HG03442 (cell line): Measurements from ENCODE around the gene OPN5.

Experiments
- ATAC-seq: cut with Tn5 transposase; IDR thresholded peaks from one replicate; pipeline ENCODE4 v1.9.1; 2021; ENCODE audit warnings: mild to moderate bottlenecking, moderate library complexity; ENCODE audit not compliant: unreplicated experiment

OPN5 gene

DNA sequence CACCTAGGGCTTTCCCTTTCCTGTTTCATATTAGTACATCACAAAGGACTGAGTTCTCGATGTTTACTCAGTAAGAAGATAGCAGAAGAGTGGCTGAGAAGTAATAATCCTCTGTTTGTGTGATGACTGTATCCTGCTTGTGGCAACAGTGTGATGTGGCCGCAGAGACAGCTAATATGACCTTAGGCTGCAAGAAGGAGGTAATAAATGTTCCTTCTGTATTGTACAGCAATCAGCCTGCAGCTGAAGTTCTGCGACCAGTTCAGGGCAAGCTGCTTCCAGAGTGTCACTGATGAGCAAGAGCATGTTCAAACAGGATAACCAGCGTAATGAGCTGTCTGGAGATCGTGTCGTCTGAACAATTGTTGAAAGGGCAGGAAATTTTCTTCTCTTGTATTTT lies 70.9 kb downstream of the OPN5 start:
- no peak for ATAC-seq

DNA sequence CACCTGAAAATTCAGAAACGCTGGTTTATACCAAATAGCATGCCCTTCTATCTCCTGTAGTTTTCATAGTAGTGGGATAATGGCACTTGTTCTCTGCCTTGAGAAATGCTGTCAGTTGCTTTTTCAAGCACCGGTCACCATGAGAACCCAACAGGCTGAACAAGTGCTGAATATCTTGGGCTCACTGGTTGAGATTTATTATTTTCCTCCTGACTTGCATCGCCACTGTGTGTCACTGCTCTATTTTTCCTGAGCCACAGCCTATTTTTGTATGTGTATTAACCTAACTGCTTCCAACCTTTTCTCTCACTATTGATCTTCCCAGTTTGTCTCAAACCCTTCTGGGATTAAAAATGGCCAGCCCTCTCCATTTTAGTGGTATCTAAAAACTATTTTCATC lies 71.9 kb downstream of the OPN5 start:
- no peak for ATAC-seq

DNA sequence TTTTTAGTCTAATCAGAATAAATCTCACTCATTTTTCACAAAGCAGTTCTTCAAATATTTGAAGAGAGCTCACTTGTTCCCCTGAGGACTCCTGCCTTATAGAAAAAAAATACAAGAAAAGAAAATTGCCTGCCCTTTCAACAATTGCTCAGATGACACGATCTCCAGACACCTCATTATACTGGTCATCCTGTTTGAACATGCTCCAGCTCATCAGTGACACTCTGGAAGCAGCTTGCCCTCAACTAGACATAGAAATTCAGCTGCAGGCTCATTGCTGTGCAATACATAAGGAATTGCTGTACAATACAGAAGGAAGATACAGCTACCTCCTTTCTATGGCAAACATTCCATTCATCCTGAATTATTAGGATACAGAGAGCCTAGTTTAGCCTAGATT lies 73.1 kb downstream of the OPN5 start:
- no peak for ATAC-seq

DNA sequence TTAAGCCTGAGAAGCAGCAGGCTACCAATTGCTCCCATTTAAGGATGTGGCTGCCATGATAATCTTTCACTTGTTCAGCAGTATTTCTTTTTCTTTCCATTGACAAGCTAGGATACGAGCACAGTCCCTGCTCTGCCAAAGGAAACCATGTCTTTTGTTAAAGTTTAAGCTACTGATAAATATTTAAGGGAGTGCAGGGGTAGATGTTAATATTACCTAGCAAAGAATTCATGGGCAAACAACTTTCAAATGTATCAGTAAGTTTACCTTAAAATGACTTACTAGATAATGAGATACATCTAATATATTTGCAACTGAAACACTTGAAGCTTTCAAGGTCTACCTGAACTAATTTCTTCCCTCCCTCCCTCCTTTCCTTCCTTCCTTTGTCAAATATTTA lies 77.3 kb downstream of the OPN5 start:
- ATAC-seq: no peak

DNA sequence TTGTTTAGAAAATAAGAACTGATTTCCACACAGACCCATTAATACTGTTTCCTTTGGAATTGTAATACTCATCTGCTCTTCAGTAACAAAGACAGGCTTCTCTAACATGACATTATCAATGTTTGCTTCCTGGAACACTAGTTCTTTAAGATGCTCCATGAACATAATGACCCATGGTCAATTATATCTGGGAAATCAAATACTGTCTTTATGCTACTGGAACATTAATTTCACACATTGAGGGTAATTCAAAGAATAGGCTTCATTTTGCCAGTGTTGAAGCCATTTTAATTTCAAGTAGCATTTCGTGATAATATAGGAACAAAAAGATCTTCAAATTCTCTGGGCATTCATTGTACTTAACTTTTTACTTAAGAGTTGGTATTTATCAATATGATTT lies 80.9 kb downstream of the OPN5 start:
- ATAC-seq: no peak

DNA sequence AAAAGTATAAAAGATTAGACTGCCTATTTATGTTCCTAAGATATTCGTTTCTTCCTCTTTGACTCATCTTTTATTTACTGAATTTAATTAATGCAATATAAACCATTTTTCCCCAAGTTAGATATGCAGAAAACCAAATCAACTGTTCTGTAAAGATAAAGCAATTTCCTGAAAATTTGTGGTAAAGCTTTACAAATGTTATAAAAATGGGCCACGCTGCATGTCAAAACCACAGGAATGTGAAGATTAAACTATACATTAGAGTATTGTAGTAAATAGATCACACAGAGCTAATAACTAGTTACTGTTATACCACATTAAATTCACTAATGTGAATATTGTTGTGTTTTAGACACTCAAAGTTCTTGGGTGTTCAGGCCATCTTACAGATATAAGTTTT lies 83.4 kb downstream of the OPN5 start:
- no peak for ATAC-seq

DNA sequence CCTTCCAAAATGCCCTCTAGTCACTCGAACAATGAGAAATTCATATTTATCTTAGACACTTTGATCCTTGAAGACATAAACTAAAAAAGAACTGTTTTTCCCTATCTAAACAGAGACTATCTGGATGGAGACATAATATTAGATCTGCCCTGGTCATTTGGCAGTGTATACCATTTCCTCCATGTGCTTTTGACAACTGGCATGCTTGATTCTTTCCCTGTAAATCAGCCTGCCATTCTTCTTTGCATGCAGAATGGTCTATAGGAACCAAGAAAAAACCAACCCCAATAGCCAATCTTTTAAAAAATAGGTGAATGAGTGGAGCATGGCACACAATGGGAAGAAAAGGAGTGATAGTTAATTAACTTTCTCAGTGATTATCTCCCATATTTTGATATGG lies 93.8 kb downstream of the OPN5 start:
- no peak for ATAC-seq
